Mesothelial cell of epicardium (in vitro differentiated cells): Measurements from ENCODE around the gene PHAF1. TPM values are rescaled to one million over a fixed set of nuclear protein-coding genes. Genes with fewer than 3 reads are reported as not detected.

ENCODE experiments used
- DNase-seq, 2 experiments: peaks; one replicate each; pipeline ENCODE4 v3.0.0; 2021; ENCODE audit warnings: low spot score in 2 of 2; ENCODE audit not compliant: unreplicated experiment in 2 of 2
- H3K27ac Mint-ChIP-seq: 2 replicates; pipeline ENCODE4 v1.8.0; 2021; ENCODE audit warnings: mixed read lengths
- H3K27me3 Mint-ChIP-seq: 2 replicates; pipeline ENCODE4 v1.8.0; 2021; ENCODE audit warnings: low read depth, mixed read lengths
- H3K36me3 Mint-ChIP-seq: 2 replicates; pipeline ENCODE4 v1.8.0; 2021; ENCODE audit warnings: mixed read lengths
- H3K4me1 Mint-ChIP-seq: 2 replicates; pipeline ENCODE4 v1.8.0; 2021; ENCODE audit warnings: mixed read lengths
- H3K4me3 Mint-ChIP-seq: 2 replicates; pipeline ENCODE4 v1.8.0; 2021; ENCODE audit warnings: mild to moderate bottlenecking, moderate library complexity, mixed read lengths
- H3K9me3 Mint-ChIP-seq: 2 replicates; pipeline ENCODE4 v1.8.0; 2021; ENCODE audit warnings: mixed read lengths
- CTCF ChIP-seq: fragments of 200-600 bp; sonication (generic); IDR thresholded peaks from one replicate; pipeline ENCODE4 v1.5.0; 2021; ENCODE audit warnings: antibody characterized with exemption; ENCODE audit not compliant: unreplicated experiment
- total RNA-seq: library from RNA; stranded (reverse); gene quantifications from 3 replicates; pipeline ENCODE4 v1.2.1, GENCODE V29; 2021

Gene PHAF1
- total RNA-seq, 1 donor from 2014 or later: 20.9 TPM

DNA sequence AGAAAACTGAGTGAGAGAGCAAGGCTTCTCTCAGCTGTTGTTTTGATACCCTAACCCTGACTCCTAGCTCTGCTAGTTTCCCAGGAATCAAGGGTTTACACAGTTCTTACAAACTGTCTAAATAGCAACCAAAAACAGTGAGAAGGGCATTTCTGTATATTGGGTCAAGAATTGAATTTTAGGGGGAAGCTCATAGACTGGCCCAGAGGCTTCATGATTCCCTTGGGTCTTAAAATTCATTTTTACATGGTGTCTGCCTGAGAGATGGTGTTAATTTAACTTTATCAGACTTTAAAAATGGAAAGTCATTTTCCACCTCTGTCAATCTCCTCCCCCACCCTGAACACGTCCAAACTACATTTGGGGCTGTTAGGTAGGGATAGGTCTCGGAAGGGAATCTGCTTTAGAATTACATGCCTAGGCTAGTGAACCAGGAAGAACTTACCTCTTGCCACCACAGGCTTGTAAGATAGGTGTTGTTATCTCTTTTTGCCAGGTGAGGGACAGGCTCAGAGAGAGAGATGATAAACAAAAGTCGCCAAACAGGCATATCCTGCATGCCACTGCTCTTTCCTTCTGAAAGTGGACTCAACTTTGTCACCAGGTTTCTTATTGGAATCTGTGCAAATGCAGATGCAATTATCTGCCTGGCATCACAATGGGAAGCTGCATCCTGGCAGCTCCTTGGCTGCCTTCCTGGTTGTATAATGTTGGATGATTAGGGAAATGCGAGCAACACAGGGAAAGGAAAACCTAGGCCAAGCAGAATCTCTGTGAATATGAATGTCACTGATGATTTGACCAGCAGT is 3.1 kb downstream of the PHAF1 start:
- Mint-ChIP-seq H3K27ac (peak overlapping the region; percentile 21), H3K4me3 (no peak overlapping the region), H3K9me3 (no peaks in the 10 kb centered on the region), H3K4me1 (peaks cover 16% of the 10 kb centered on the region), H3K36me3 (peaks cover 2% of the 10 kb centered on the region), H3K27me3 (no peaks in the 10 kb centered on the region)
- no peak for DNase-seq
- no peak for TF ChIP-seq CTCF

GRCh38 chr16:67114793-67115192 is 5.1 kb downstream of the PHAF1 start:
- no peak overlapping the region for H3K27ac Mint-ChIP-seq
- H3K9me3 Mint-ChIP-seq: no peaks in the 10 kb centered on the region
- H3K4me1 Mint-ChIP-seq: peaks cover 12% of the 10 kb centered on the region
- no peak for TF ChIP-seq CTCF
- H3K36me3 Mint-ChIP-seq: peaks cover 2% of the 10 kb centered on the region
- DNase-seq: no peak
- no peaks in the 10 kb centered on the region for H3K27me3 Mint-ChIP-seq
- H3K4me3 Mint-ChIP-seq: no peak overlapping the region

GRCh38 chr16:67115639-67116038 is 5.9 kb downstream of the PHAF1 start:
- Mint-ChIP-seq H3K9me3 (no peaks in the 10 kb centered on the region), H3K27ac (no peak overlapping the region), H3K4me3 (no peak overlapping the region), H3K27me3 (no peaks in the 10 kb centered on the region), H3K4me1 (peaks cover 12% of the 10 kb centered on the region), H3K36me3 (peaks cover 5% of the 10 kb centered on the region)
- DNase-seq: no peak
- no peak for TF ChIP-seq CTCF

- Mint-ChIP-seq H3K4me1 (peaks cover 5% of the 10 kb centered on the region), H3K4me3 (no peak overlapping the region), H3K9me3 (no peaks in the 10 kb centered on the region), H3K27me3 (no peaks in the 10 kb centered on the region), H3K27ac (no peak overlapping the region), H3K36me3 (peaks cover 5% of the 10 kb centered on the region)
- no peak for DNase-seq
- TF ChIP-seq CTCF: no peak
These were observed 6.9 kb downstream of the PHAF1 start for GRCh38 chr16:67116388-67117311.

DNA sequence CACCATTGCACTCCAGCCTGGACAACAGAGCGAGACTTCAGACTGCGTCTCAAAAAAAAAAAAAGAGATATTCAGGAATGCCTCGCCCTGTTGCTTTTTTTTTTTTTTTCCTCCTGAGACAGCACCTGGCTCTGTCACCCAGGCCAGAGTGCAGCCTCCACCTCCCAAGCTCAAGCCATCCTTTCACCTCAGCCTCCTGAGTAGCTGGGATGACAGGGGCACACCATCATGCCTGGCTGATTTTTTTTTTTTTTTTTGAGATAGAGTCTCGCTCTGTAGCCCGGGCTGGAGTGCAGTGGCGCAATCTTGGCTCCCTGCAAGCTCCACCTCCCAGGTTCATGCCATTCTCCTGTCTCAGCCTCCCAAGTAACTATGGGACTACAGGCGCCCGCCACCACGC is 8.0 kb downstream of the PHAF1 start:
- no peak for TF ChIP-seq CTCF
- no peaks in the 10 kb centered on the region for H3K27me3 Mint-ChIP-seq
- peaks cover 4% of the 10 kb centered on the region for H3K4me1 Mint-ChIP-seq
- no peak overlapping the region for H3K4me3 Mint-ChIP-seq
- H3K36me3 Mint-ChIP-seq: peaks cover 7% of the 10 kb centered on the region
- no peak overlapping the region for H3K27ac Mint-ChIP-seq
- DNase-seq: no peak
- no peaks in the 10 kb centered on the region for H3K9me3 Mint-ChIP-seq
